ENCODE results near the gene SPEF1. TPM values are rescaled to one million over a fixed set of nuclear protein-coding genes. Genes with fewer than 3 reads are reported as not detected.

Gene SPEF1
- total and polyA plus RNA-seq, 8 donors: 0.20 to 1.7 (median 0.53) TPM

DNA sequence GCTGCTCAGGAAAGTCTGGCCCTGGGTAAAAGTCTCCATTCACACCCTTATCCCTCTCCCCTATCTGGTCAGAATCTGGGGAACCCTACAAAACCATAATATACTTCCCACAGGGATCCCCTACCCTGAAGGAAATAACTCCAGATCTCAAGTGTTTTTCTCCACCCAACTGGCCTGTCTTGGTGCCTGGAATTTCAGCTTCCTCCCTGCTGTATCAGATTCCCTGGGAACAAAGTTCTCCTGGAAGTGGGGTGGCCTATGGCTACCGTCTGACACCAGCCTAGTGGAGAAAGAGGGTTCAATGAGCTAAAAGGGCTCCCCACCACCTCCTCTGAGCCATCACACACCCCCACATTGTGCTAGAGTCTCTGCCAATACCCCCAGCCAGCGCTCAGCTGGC is 33.8 kb downstream of the SPEF1 start:
- no peak for ATAC-seq

DNA sequence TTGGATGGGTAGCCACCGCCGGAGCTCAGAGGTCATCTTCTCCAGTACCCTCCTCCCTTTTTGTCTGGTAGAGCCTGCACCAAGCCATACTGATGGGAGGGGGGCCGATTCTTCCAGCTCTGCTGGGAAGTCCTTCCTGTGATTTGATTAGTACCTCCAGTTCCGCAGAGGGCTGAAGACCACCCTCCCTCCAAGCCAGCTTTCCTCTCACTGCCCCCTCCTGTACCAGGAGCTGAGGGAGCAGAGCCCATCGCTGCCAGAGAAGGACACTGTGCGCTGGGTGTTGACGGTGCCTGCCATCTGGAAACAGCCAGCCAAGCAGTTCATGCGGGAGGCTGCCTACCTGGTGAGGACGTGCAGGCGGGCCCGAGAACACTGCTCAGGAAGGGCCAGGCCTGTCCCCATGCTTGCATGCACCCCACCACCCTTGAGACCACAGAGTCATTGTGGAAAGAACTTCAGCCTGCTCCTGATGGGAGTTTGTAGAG is 35.5 kb downstream of the SPEF1 start:
- TF ChIP-seq, protein P1, sequence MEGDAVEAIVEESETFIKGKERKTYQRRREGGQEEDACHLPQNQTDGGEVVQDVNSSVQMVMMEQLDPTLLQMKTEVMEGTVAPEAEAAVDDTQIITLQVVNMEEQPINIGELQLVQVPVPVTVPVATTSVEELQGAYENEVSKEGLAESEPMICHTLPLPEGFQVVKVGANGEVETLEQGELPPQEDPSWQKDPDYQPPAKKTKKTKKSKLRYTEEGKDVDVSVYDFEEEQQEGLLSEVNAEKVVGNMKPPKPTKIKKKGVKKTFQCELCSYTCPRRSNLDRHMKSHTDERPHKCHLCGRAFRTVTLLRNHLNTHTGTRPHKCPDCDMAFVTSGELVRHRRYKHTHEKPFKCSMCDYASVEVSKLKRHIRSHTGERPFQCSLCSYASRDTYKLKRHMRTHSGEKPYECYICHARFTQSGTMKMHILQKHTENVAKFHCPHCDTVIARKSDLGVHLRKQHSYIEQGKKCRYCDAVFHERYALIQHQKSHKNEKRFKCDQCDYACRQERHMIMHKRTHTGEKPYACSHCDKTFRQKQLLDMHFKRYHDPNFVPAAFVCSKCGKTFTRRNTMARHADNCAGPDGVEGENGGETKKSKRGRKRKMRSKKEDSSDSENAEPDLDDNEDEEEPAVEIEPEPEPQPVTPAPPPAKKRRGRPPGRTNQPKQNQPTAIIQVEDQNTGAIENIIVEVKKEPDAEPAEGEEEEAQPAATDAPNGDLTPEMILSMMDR (IDR thresholded peaks at IDR 0.05): no peak
- Histone ChIP-seq H3K36me3 (no peaks in the 10 kb centered on the region), H3K4me3 (no peak overlapping the region), H3K27ac (no peak overlapping the region), H3K27me3 (peaks cover 0 to 7% (median 0%) of the 10 kb centered on the region in 4 donors), H3K4me1 (peaks cover 0 to 11% (median 0%) of the 10 kb centered on the region in 3 donors), H3K9me3 (no peaks in the 10 kb centered on the region)
- DNase-seq (peak in 1 of 6 donors; percentile 37), ATAC-seq (no peak), FAIRE-seq (no peak)
- 59 to 61% methylated on average over 11 of the region's 11 CpGs for WGBS, 2 donors
- intact Hi-C loops (cut with DNase I): no loop called here

More for the DNA sequence above, 33.8 kb downstream of the SPEF1 start:
- Histone ChIP-seq H3K9me3 (no peaks in the 10 kb centered on the region), H3K27me3 (peaks cover 0 to 8% (median 0%) of the 10 kb centered on the region in 4 donors), H3K27ac (no peak overlapping the region), H3K36me3 (no peaks in the 10 kb centered on the region), H3K4me1 (peaks cover 0 to 11% (median 5%) of the 10 kb centered on the region in 3 donors), H3K4me3 (no peak overlapping the region)
- intact Hi-C loops (cut with DNase I): no loop called here
- TF ChIP-seq, protein P1 (IDR thresholded peaks at IDR 0.05): no peak
- 69 to 70% methylated on average over 2 of the region's 2 CpGs for WGBS, 2 donors
- DNase-seq: no peak
- no peak for FAIRE-seq

DNA sequence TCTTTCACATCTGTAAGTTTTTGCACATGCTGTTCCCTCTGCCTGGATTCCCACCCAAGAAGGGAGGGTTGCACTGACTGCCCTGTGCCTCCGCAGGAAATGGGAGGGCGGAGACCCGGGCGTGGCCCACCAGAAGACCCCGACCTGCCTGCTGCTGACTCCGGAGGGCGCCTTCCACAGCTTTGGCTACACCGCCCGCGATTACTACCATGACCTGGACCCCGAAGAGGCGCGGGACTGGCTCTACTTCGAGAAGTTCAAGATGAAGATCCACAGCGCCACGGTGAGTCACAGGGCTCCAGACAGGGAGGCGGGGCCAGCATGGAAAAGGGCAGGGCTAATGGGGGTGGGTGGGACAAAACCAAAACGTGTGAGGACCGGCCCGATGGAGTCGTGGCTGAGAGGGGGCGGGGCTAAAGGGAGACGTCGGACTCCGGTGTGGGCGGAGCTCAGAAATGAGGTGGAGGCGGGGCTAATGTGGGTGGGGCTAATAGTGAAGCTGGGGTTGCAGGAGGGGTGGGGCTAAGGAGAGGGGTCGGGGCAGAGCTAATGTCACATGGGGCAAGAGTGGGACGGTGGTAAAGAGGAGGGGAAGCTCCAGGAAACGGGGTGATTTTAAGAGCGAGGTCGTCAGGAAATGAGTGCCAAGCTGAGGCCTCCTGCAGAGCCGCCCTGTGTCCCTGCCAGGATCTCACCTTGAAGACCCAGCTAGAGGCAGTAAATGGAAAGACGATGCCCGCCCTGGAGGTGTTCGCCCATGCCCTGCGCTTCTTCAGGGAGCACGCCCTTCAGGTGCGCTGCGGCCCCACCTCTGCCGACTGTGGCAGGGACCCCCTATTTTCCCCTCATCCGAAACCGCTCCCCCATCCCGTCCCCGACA is 36.2 kb downstream of the SPEF1 start:
- Histone ChIP-seq H3K27me3 (peaks cover 0 to under 1% (median 0%) of the 10 kb centered on the region in 4 donors), H3K27ac (no peak overlapping the region), H3K4me3 (peak overlapping the region in 1 of 4 donors; percentile 27), H3K9me3 (no peaks in the 10 kb centered on the region), H3K4me1 (peaks cover 0 to 8% (median 0%) of the 10 kb centered on the region in 3 donors), H3K36me3 (no peaks in the 10 kb centered on the region)
- FAIRE-seq (no peak), DNase-seq (peak; percentile 61 to 86 (median 83)), ATAC-seq (peak; percentile 57 to 87 (median 78))
- TF ChIP-seq, protein P1 (IDR thresholded peaks at IDR 0.05): no peak
- intact Hi-C loops (cut with DNase I): no loop called here
- 17 to 19% methylated on average over 45 of the region's 45 CpGs for WGBS, 2 donors

DNA sequence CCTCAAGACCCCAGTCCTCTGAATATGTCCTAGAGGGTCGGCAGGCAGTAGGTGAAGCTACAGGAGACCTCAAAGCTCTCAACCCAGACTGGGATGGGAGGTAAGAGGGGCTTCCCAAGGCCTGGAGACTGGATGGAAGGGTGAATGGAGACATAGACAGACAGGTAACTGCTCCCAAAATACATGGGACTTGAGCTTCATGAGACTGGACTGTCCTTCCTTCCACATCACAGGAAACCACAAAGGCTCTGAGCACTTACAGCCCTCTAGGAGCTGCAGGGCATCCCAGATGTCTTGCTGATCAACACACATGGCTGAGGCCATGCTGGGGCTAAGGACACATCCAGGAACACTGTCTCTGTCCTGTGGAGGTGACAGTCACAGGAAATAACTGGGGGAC is 37.2 kb downstream of the SPEF1 start:
- Histone ChIP-seq H3K4me3 (no peak overlapping the region), H3K36me3 (no peaks in the 10 kb centered on the region), H3K4me1 (peaks cover 0 to 4% (median 0%) of the 10 kb centered on the region in 3 donors), H3K27me3 (no peaks in the 10 kb centered on the region), H3K27ac (no peak overlapping the region), H3K9me3 (no peaks in the 10 kb centered on the region)
- ATAC-seq: no peak
- WGBS, 2 donors: 48 to 81% methylated on average over 1 of the region's 1 CpG
- FAIRE-seq: no peak
- TF ChIP-seq, protein P1 (IDR thresholded peaks at IDR 0.05): no peak
- intact Hi-C loops (cut with DNase I): no loop called here
- no peak for DNase-seq

DNA sequence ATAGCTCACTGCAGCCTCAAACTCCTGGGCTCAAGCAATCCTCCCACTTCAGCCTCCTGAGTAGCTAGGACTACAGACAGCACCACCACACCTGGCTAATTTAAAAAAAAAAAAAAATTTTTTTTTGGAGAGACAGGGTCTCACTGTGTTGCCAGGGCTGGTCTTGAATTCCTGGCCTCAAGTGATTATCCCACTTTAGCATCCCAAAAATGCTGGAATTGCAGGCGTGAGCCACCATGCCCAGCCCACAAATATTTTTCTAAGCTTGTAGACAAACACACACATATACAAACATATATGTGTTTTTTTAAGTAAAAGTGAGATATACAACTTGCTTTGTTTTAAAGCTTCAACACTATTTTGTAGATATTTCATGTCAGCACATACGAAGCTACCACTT is 38.0 kb downstream of the SPEF1 start:
- Histone ChIP-seq H3K27me3 (no peaks in the 10 kb centered on the region), H3K4me3 (no peak overlapping the region), H3K4me1 (peaks cover 0 to 4% (median 0%) of the 10 kb centered on the region in 3 donors), H3K36me3 (no peaks in the 10 kb centered on the region), H3K27ac (no peak overlapping the region), H3K9me3 (no peaks in the 10 kb centered on the region)
- intact Hi-C loops (cut with DNase I): no loop called here
- WGBS, 2 donors: 74 to 100% methylated on average over 2 of the region's 2 CpGs
- TF ChIP-seq, protein P1 (IDR thresholded peaks at IDR 0.05): no peak
- ATAC-seq (no peak), DNase-seq (no peak), FAIRE-seq (no peak)
